ENCODE data around the gene FLNC. TPM values are rescaled to one million over a fixed set of nuclear protein-coding genes. Genes with fewer than 3 reads are reported as not detected.

FLNC gene
- total and polyA plus RNA-seq, 2 experiments from 2014 or later, result 74.0 to 304 TPM

DNA sequence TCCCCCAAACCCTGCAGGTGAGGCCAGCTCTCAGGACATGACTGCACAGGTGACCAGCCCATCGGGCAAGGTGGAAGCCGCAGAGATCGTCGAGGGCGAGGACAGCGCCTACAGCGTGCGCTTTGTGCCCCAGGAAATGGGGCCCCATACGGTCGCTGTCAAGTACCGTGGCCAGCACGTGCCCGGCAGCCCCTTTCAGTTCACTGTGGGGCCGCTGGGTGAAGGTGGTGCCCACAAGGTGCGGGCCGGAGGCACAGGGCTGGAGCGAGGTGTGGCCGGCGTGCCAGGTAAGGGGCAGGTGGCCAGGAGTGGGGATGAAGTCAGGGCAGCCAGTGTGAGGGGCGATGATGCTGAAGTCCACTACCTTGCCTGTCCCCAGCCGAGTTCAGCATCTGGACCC, 24.2 kb downstream of the FLNC start:
- H3K79me2 ChIP-seq (ENCODE audit: insufficient read depth), result no peaks in the 10 kb centered on the region
- no peak overlapping the region for H3K4me2 ChIP-seq (ENCODE audit: unreplicated experiment)
- H3K9me3 ChIP-seq (ENCODE audit: low read depth), result no peaks in the 10 kb centered on the region
- H3F3A ChIP-seq (ENCODE audit: insufficient read depth), result peaks cover 35% of the 10 kb centered on the region
- in situ Hi-C loops (cut with MboI), result no loop called here
- H2AFZ ChIP-seq, result no peak overlapping the region
- no peak overlapping the region for H3K27ac ChIP-seq
- 96 to 97% methylated on average over 21 of the region's 21 CpGs for WGBS, 2 experiments (ENCODE audit: low coverage in 1 of 2, low lambda C conversion rate in 2 of 2, missing lambda C conversion rate in 2 of 2)
- DNase-seq, result no peak
- no peaks in the 10 kb centered on the region for H3K4me1 ChIP-seq (ENCODE audit: insufficient read depth)
- H3K4me3 ChIP-seq, result no peak overlapping the region
- H3K36me3 ChIP-seq (ENCODE audit: low read depth), result peaks cover 44% of the 10 kb centered on the region; the same call in 1 of the 2 replicates
- no peaks in the 10 kb centered on the region for H4K20me1 ChIP-seq (ENCODE audit: insufficient read depth)
- no peak overlapping the region for H3K9ac ChIP-seq
- H3K27me3 ChIP-seq (replicated peaks; ENCODE audit: insufficient read depth), result no peaks in the 10 kb centered on the region
- TF ChIP-seq EZH2 (IDR thresholded peaks at IDR 0.05; ENCODE audit: insufficient read depth, poor library complexity, severe bottlenecking), result no peak
- TF ChIP-seq EZH2phosphoT487 (IDR thresholded peaks at IDR 0.05; ENCODE audit: insufficient read depth, low read depth), result no peak
- H3K9me2 ChIP-seq (ENCODE audit: insufficient read depth), result no peaks in the 10 kb centered on the region

DNA sequence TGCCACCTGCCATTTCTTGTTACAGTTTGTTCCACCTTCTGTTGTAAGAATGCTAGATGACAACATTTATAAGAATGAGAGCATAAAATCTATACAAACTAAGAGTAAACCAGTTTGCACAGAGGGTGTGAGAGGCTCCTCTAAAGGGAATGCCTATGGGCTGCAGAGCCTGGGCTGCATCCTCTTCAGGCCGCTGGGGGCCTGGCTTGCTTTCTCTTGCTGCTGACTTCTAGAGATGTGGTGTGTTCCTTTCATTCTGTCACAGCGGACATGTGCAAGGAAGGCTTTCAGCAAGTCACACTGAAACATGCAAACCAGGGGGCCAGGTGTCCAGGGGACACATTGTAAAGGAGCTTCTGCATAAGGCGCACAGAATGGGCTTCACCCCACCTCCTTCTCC, 25.4 kb downstream of the FLNC start:
- Histone ChIP-seq H3K9me2 (ENCODE audit: insufficient read depth) (no peaks in the 10 kb centered on the region), H2AFZ (no peak overlapping the region), H3K27me3 (replicated peaks; ENCODE audit: insufficient read depth) (no peaks in the 10 kb centered on the region), H3K27ac (no peak overlapping the region), H3F3A (ENCODE audit: insufficient read depth) (peaks cover 43% of the 10 kb centered on the region), H3K4me3 (no peak overlapping the region), H4K20me1 (ENCODE audit: insufficient read depth) (no peaks in the 10 kb centered on the region), H3K4me2 (ENCODE audit: unreplicated experiment) (no peak overlapping the region), H3K79me2 (ENCODE audit: insufficient read depth) (no peaks in the 10 kb centered on the region), H3K9ac (no peak overlapping the region), H3K36me3 (ENCODE audit: low read depth) (peaks cover 40% of the 10 kb centered on the region; the same call in 1 of the 2 replicates), H3K4me1 (ENCODE audit: insufficient read depth) (no peaks in the 10 kb centered on the region), H3K9me3 (ENCODE audit: low read depth) (no peaks in the 10 kb centered on the region)
- DNase-seq, result no peak
- in situ Hi-C loops (cut with MboI), result no loop called here
- TF ChIP-seq EZH2 (IDR thresholded peaks at IDR 0.05; ENCODE audit: insufficient read depth, poor library complexity, severe bottlenecking) (no peak), EZH2phosphoT487 (IDR thresholded peaks at IDR 0.05; ENCODE audit: insufficient read depth, low read depth) (no peak)
- 96 to 100% methylated on average over 3 of the region's 3 CpGs for WGBS, 2 experiments (ENCODE audit: low coverage in 1 of 2, low lambda C conversion rate in 2 of 2, missing lambda C conversion rate in 2 of 2)

DNA sequence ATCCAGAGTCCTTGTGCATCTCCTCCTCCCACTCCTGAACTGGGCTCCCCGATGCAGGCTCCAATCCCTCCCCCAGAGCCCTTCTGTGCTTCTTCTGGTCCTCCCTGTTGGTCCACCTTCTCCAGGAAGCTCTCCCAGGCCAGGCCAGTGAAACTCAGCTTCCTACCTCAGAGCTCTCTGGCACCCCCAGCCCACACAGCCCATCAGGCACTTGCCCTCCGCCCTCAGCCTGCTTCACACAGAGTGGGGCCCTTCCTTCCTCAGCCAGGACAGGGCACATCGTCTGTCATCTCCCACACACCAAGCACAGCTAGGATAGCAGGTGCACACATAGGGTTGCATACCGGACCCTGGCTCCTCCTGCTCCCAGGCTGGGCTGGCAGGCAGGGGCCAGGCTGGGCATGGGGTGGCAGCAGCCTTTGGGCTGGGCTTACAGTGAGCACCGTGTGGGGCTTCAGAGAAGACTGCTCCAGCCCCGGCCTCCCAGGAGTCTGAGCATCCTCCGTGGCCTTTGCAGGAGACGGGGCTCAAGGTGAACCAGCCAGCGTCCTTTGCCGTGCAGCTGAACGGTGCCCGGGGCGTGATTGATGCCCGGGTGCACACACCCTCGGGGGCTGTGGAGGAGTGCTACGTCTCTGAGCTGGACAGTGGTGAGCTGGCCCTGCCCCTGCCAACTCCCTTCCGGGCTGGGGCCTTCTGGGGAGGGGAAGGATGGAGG, 26.0 kb downstream of the FLNC start:
- no peak overlapping the region for H2AFZ ChIP-seq
- H3K4me2 ChIP-seq (ENCODE audit: unreplicated experiment), result no peak overlapping the region
- no peak for TF ChIP-seq EZH2 (IDR thresholded peaks at IDR 0.05; ENCODE audit: insufficient read depth, poor library complexity, severe bottlenecking)
- TF ChIP-seq EZH2phosphoT487 (IDR thresholded peaks at IDR 0.05; ENCODE audit: insufficient read depth, low read depth), result no peak
- in situ Hi-C loops (cut with MboI), result no loop called here
- peaks cover 46% of the 10 kb centered on the region for H3F3A ChIP-seq (ENCODE audit: insufficient read depth)
- no peaks in the 10 kb centered on the region for H4K20me1 ChIP-seq (ENCODE audit: insufficient read depth)
- 90 to 92% methylated on average over 14 to 17 of the region's 17 CpGs for WGBS, 2 experiments (ENCODE audit: low coverage in 1 of 2, low lambda C conversion rate in 2 of 2, missing lambda C conversion rate in 2 of 2)
- DNase-seq, result no peak
- no peaks in the 10 kb centered on the region for H3K4me1 ChIP-seq (ENCODE audit: insufficient read depth)
- no peaks in the 10 kb centered on the region for H3K9me2 ChIP-seq (ENCODE audit: insufficient read depth)
- H3K79me2 ChIP-seq (ENCODE audit: insufficient read depth), result no peaks in the 10 kb centered on the region
- no peak overlapping the region for H3K27ac ChIP-seq
- H3K27me3 ChIP-seq (replicated peaks; ENCODE audit: insufficient read depth), result no peaks in the 10 kb centered on the region
- H3K9ac ChIP-seq, result no peak overlapping the region
- H3K36me3 ChIP-seq (ENCODE audit: low read depth), result peaks cover 37% of the 10 kb centered on the region; the same call in 1 of the 2 replicates
- H3K9me3 ChIP-seq (ENCODE audit: low read depth), result no peaks in the 10 kb centered on the region
- no peak overlapping the region for H3K4me3 ChIP-seq

DNA sequence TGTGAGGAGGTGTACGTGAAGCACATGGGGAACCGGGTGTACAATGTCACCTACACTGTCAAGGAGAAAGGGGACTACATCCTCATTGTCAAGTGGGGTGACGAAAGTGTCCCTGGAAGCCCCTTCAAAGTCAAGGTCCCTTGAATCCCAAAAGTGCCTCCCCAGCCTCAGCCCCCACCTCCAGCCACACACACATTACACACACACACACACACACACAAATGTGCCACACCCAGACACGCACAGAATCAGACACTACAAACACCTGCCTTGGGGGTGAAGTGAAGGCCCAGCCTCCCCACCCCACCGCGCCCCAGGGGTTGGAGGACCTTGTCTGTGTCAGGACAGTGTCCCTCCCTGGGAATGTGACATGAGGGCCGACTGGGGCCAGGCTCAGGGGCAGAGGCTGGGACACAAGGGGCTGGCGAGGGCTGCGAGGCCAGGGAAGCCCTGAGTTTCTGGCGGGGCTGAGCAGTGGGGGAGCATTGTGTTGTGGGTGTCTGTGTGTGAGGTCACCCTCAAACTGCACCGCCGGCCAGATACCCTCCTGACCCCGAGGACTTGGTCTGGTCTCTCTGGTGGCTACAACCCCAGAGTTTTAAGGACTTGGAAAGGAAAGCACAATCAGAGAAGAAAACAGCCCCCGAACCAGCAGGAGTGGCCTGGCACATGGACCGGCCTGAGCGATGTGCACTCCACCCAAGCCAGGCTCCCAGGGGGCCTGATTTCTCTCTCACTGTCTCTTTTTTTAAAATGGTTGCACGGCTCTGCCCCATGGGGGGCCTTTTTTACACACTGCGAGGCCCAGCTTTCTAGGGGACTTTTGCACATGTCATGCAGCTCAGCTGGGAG, 28.4 kb downstream of the FLNC start:
- H3K9me3 ChIP-seq (ENCODE audit: low read depth), result no peaks in the 10 kb centered on the region
- 60 to 63% methylated on average over 16 to 18 of the region's 18 CpGs for WGBS, 2 experiments (ENCODE audit: low coverage in 1 of 2, low lambda C conversion rate in 2 of 2, missing lambda C conversion rate in 2 of 2)
- no peak overlapping the region for H3K4me3 ChIP-seq
- H3K27me3 ChIP-seq (replicated peaks; ENCODE audit: insufficient read depth), result no peaks in the 10 kb centered on the region
- H3K36me3 ChIP-seq (ENCODE audit: low read depth), result peaks cover 14% of the 10 kb centered on the region; the same call in 1 of the 2 replicates
- no peaks in the 10 kb centered on the region for H3K9me2 ChIP-seq (ENCODE audit: insufficient read depth)
- peaks cover under 1% of the 10 kb centered on the region; the same call in 1 of the 2 replicates for H3K4me1 ChIP-seq (ENCODE audit: insufficient read depth)
- no peak overlapping the region for H3K4me2 ChIP-seq (ENCODE audit: unreplicated experiment)
- peak; percentile 38 for DNase-seq
- H3K79me2 ChIP-seq (ENCODE audit: insufficient read depth), result peaks cover 9% of the 10 kb centered on the region
- no peak overlapping the region for H2AFZ ChIP-seq
- in situ Hi-C loops (cut with MboI), result no loop called here
- H3F3A ChIP-seq (ENCODE audit: insufficient read depth), result peaks cover 40% of the 10 kb centered on the region
- H4K20me1 ChIP-seq (ENCODE audit: insufficient read depth), result no peaks in the 10 kb centered on the region
- H3K9ac ChIP-seq, result no peak overlapping the region
- no peak for TF ChIP-seq EZH2 (IDR thresholded peaks at IDR 0.05; ENCODE audit: insufficient read depth, poor library complexity, severe bottlenecking)
- TF ChIP-seq EZH2phosphoT487 (IDR thresholded peaks at IDR 0.05; ENCODE audit: insufficient read depth, low read depth), result no peak
- H3K27ac ChIP-seq, result peak overlapping the region; percentile 32; the same call in 1 of the 2 replicates
